NK-92 (cell line): ENCODE data around the gene TJAP1.
"Not testable (repeated sequence)": the region's sequence is repeated elsewhere in the genome, so short reads cannot be mapped to it uniquely, and the experiment has no call there.

Experiments
- DNase-seq: peaks from one replicate; lab custom pipeline; 2025; ENCODE audit not compliant: unreplicated experiment; lab: John Stamatoyannopoulos, UW

TJAP1 gene

GRCh38 chr6:43453831-43454230, 23.5 kb upstream of the TJAP1 start:
- no peak for DNase-seq

GRCh38 chr6:43454290-43454695, 23.1 kb upstream of the TJAP1 start:
- DNase-seq, result no peak

GRCh38 chr6:43454696-43455530, 22.5 kb upstream of the TJAP1 start:
- no peak for DNase-seq

GRCh38 chr6:43455531-43456428, 21.6 kb upstream of the TJAP1 start, which contains the start of gene DLK2:
Gene DLK2, minus strand, starts transcription at chr6:43455548. Its CDS starts 723 bp downstream, at chr6:43454825.
- no peak for DNase-seq

GRCh38 chr6:43457643-43458042, 19.7 kb upstream of the TJAP1 start:
- DNase-seq, result no peak

- not testable (repeated sequence) for DNase-seq
Measured at GRCh38 chr6:43458154-43458553, 19.2 kb upstream of the TJAP1 start.

- no peak for DNase-seq
Measured at GRCh38 chr6:43459535-43459934, 17.8 kb upstream of the TJAP1 start.

- no peak for DNase-seq
Measured at GRCh38 chr6:43460032-43460431, 17.3 kb upstream of the TJAP1 start.

GRCh38 chr6:43461936-43462335, 15.4 kb upstream of the TJAP1 start:
- no peak for DNase-seq

GRCh38 chr6:43464337-43464736, 13.0 kb upstream of the TJAP1 start:
- DNase-seq, result no peak

- DNase-seq, result no peak
Measured at GRCh38 chr6:43465948-43466347, 11.4 kb upstream of the TJAP1 start.

- DNase-seq, result not testable (repeated sequence)
Measured at GRCh38 chr6:43467265-43467664, 10.1 kb upstream of the TJAP1 start.

GRCh38 chr6:43467752-43468151, 9.6 kb upstream of the TJAP1 start:
- no peak for DNase-seq

GRCh38 chr6:43468240-43468639, 9.1 kb upstream of the TJAP1 start:
- no peak for DNase-seq

- no peak for DNase-seq
Measured at GRCh38 chr6:43468748-43469681, 8.4 kb upstream of the TJAP1 start.

- no peak for DNase-seq
Measured at GRCh38 chr6:43469947-43470346, 7.4 kb upstream of the TJAP1 start.

- no peak for DNase-seq
Measured at GRCh38 chr6:43471399-43471798, 6.0 kb upstream of the TJAP1 start.

- no peak for DNase-seq
Measured at GRCh38 chr6:43472515-43472914, 4.9 kb upstream of the TJAP1 start.

- no peak for DNase-seq
Measured at GRCh38 chr6:43475516-43475915, 1.9 kb upstream of the TJAP1 start.

- DNase-seq, result no peak
Measured at GRCh38 chr6:43476746-43477145, 624 bp upstream of the TJAP1 start.

- no peak for DNase-seq
Measured at GRCh38 chr6:43478008-43478372, 620 bp downstream of the TJAP1 start.
